Gastrocnemius medialis (tissue), 4 donors: ENCODE measurements around the gene PSD4. TPM values are rescaled to one million over a fixed set of nuclear protein-coding genes. Genes with fewer than 3 reads are reported as not detected.

Experiments
- ATAC-seq, 2 donors: fragments of 150-250 bp; one replicate each; pipeline ENCODE4 v1.9.1; 2016
- DNase-seq, 2 donors: peaks; one replicate each; pipeline ENCODE4 v3.0.0-alpha.2; 2019
- H3K27ac ChIP-seq, 4 donors: fragments of 200-600 bp; sonication (generic); 1 replicate in 1 of 4; 2 replicates in 3 of 4; pipeline ENCODE4 v1.5.1; 2016 to 2018; ENCODE audit warnings: mild to moderate bottlenecking in 2 of 4, moderate library complexity in 1 of 4
- H3K27me3 ChIP-seq, 3 donors: fragments of 200-600 bp; sonication (generic) in 2 of 3; 1 replicate in 1 of 3; 2 replicates in 2 of 3; pipeline versions ENCODE4 v1.5.1 to v1.6.0; 2016 to 2019; ENCODE audit warnings: mild to moderate bottlenecking in 1 of 3, moderate library complexity in 1 of 3
- H3K36me3 ChIP-seq, 2 donors: fragments of 200-600 bp; sonication (generic) in 1 of 2; one replicate each; pipeline ENCODE4 v1.5.1; 2017 to 2018
- H3K4me1 ChIP-seq, 2 donors: fragments of 200-600 bp; sonication (generic) in 1 of 2; one replicate each; pipeline ENCODE4 v1.5.1; 2016 to 2017; ENCODE audit warnings: mild to moderate bottlenecking in 2 of 2
- H3K4me3 ChIP-seq, 4 donors: fragments of 200-600 bp; sonication (generic) in 3 of 4; 1 replicate in 1 of 4; 2 replicates in 3 of 4; pipeline ENCODE4 v1.5.1; 2016 to 2019; ENCODE audit warnings: mild to moderate bottlenecking in 2 of 4
- H3K9me3 ChIP-seq, 3 donors: fragments of 200-600 bp; sonication (generic) in 2 of 3; 1 replicate in 1 of 3; 2 replicates in 2 of 3; pipeline ENCODE4 v1.5.1; 2016 to 2019
- POLR2A ChIP-seq, 2 donors: fragments of 450-650 bp; IDR thresholded peaks; one replicate each; pipeline ENCODE4 v1.6.1; 2017; ENCODE audit warnings: antibody characterized with exemption in 2 of 2, mild to moderate bottlenecking in 2 of 2, moderate library complexity in 2 of 2
- in situ Hi-C, 4 donors: fragments of 200-750 bp; cut with MboI; loops; one replicate each; pipeline versions ENCODE4 v1.15.0 to v1.8.0; 2017; ENCODE audit warnings: low sequenced_read_pairs in 4 of 4
- intact Hi-C: fragments of 100-400 bp; cut with DNase I; formaldehyde crosslinking; loops from one replicate; pipeline ENCODE4 v1.15.1; 2023; ENCODE audit warnings: low total_unique reads
- total RNA-seq, 4 donors: library from RNA; depleted of rRNA; stranded (reverse); fragments of >200 nt; gene quantifications; one replicate each; pipeline versions ENCODE4 v1.1.0 to v1.2.3, GENCODE V29; 2016
- TF ChIP-seq, protein P1 (sequence below), 5 experiments: fragments of 450-650 bp in 3 of 5; fragments of 200-600 bp in 2 of 5; sonication (generic) in 2 of 5; IDR thresholded peaks in 4 of 5; conservative IDR thresholded peaks in 1 of 5; 1 replicate in 4 of 5; 2 replicates in 1 of 5; pipeline ENCODE4 v1.5.1; 2016 to 2019; ENCODE audit warnings: antibody characterized with exemption in 5 of 5, mild to moderate bottlenecking in 3 of 5, moderate library complexity in 3 of 5

PSD4 gene
- total RNA-seq, 4 donors from 2014 or later, result 0.32 to 1.3 (median 1.2) TPM

DNA sequence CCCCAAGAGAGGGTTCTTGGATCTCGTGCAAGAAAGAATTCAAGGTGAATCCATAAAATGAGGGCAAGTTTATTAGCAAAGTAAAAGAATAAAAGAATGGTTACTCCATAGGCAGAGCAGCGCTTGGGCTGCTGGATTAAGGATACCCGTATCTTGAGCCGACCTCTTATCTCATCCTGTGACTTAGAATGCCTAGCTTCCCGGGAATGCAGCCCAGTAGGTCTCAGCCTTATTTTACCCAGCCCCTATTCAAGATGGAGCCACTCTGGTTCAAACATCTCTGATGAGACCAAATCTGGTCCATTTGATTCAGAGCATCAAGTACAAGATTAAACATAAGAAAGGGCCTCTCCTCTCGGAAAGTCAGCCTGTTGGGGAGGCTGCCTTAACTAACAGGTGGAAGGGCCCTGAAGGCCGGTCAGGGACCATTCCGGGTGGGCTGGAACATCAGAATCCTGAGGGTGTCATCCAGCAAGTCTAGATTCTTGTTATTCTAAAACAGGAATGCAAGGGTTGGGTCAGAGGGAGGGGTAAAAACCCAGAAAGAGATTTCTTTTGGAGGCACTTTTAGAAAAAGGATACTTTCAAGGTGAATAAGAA is 5.8 kb downstream of the PSD4 start:
- in situ Hi-C loops (no loop called here), intact Hi-C loops (no loop called here)
- H3K4me1 ChIP-seq, result no peaks in the 10 kb centered on the region

DNA sequence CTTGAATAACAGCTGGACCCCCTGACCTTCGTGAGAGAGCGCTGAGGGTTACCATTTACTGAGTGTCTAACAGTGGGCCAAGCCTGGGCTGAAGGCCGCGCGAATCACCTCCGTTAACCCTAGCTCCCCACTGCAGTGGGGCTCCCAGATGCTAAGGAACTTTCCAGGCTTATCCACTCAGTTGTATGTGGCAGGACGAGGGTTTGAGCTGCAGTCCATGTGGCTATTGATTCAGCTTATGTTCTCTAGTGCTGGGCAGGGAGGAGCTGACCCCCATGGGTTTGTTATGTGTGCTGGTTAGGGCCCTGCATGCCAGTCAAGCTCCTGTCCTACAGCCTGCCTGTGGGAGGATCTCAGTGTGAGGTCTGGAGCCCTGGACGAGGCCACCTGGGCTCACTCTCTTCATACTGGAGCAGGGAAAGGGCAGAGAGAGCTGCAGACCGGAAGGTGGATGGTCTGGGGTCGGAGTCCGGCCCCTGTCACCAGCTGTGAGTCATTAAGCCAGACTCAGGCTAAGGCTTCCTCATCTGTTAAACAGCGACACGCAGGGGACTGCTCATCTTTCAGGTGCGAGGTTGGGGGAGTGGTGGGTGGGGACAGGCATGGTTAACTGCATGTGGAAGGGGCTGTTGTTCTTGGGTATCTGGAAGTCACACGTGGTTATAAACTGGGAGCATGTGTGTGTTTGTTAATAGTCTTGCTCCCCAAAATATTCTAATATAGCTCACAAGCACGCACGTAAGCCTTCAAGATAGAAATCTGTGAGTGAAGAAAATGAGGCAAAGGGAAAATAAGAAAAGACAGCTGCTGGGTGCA is 6.6 kb downstream of the PSD4 start:
- no peak for DNase-seq
- intact Hi-C loops, result no loop called here

More for the DNA sequence above, 5.8 kb downstream of the PSD4 start:
- ATAC-seq (no peak), DNase-seq (no peak)
- Histone ChIP-seq H3K4me3 (no peak overlapping the region), H3K27me3 (no peaks in the 10 kb centered on the region), H3K9me3 (no peaks in the 10 kb centered on the region), H3K36me3 (no peaks in the 10 kb centered on the region), H3K27ac (no peak overlapping the region)
- TF ChIP-seq, protein P1, sequence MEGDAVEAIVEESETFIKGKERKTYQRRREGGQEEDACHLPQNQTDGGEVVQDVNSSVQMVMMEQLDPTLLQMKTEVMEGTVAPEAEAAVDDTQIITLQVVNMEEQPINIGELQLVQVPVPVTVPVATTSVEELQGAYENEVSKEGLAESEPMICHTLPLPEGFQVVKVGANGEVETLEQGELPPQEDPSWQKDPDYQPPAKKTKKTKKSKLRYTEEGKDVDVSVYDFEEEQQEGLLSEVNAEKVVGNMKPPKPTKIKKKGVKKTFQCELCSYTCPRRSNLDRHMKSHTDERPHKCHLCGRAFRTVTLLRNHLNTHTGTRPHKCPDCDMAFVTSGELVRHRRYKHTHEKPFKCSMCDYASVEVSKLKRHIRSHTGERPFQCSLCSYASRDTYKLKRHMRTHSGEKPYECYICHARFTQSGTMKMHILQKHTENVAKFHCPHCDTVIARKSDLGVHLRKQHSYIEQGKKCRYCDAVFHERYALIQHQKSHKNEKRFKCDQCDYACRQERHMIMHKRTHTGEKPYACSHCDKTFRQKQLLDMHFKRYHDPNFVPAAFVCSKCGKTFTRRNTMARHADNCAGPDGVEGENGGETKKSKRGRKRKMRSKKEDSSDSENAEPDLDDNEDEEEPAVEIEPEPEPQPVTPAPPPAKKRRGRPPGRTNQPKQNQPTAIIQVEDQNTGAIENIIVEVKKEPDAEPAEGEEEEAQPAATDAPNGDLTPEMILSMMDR (IDR thresholded peaks at IDR 0.05 in 4 of 5, conservative IDR thresholded peaks at IDR 0.05 in 1 of 5), result no peak
- no peak for TF ChIP-seq POLR2A (IDR thresholded peaks at IDR 0.05)

DNA sequence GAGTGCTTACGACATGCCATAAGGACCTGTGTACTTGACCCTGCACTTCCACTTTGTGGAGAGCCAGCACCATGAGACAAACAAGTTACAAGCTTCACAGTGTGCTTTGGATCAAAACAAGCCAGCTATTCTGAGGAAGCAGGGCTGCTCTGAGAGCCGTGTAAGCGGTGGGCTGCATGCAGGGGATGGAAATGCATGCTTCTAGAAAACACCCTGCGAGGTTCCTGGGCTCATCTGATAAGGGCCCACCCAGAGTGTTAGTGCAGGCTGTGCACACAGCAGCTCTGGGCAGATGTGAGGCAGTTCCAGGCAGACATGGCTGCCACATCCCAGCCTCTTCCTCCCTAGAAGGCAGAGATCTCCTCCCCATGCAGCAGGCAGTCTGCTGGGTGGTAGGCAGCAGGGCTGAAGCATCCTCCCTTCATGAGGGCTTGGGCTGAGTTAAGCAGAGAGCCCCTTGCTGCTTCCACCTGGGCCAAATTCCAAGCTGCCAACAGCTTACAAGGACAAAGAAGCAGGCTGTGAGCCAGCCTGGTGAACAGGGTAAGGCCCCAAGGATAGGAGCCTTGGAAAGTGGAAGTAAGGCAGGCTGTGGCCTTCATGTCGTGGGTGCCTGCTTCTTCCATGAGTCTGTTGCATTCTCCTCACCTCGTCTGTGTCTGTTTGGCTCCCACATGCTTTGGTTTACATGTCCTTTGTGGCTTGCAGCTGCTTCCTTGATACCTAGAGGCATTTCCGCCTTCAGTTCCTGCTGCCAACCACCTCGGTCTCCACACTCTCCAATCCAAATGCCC is 7.7 kb downstream of the PSD4 start:
- Histone ChIP-seq H3K4me3 (no peak overlapping the region), H3K27ac (no peak overlapping the region), H3K9me3 (no peaks in the 10 kb centered on the region), H3K4me1 (no peaks in the 10 kb centered on the region), H3K27me3 (no peaks in the 10 kb centered on the region), H3K36me3 (no peaks in the 10 kb centered on the region)
- ATAC-seq (no peak), DNase-seq (no peak)
- TF ChIP-seq, protein P1 (IDR thresholded peaks at IDR 0.05 in 4 of 5, conservative IDR thresholded peaks at IDR 0.05 in 1 of 5), result no peak
- TF ChIP-seq POLR2A (IDR thresholded peaks at IDR 0.05), result no peak
- intact Hi-C loops, result no loop called here
- in situ Hi-C loops, result no loop called here

More for the DNA sequence above, 6.6 kb downstream of the PSD4 start:
- no peak overlapping the region for H3K27ac ChIP-seq
- no peaks in the 10 kb centered on the region for H3K36me3 ChIP-seq
- no peak overlapping the region for H3K4me3 ChIP-seq
- no peaks in the 10 kb centered on the region for H3K4me1 ChIP-seq
- in situ Hi-C loops, result no loop called here
- TF ChIP-seq, protein P1 (IDR thresholded peaks at IDR 0.05 in 4 of 5, conservative IDR thresholded peaks at IDR 0.05 in 1 of 5), result no peak
- no peak for TF ChIP-seq POLR2A (IDR thresholded peaks at IDR 0.05)
- H3K9me3 ChIP-seq, result no peaks in the 10 kb centered on the region
- no peak for ATAC-seq
- H3K27me3 ChIP-seq, result no peaks in the 10 kb centered on the region

DNA sequence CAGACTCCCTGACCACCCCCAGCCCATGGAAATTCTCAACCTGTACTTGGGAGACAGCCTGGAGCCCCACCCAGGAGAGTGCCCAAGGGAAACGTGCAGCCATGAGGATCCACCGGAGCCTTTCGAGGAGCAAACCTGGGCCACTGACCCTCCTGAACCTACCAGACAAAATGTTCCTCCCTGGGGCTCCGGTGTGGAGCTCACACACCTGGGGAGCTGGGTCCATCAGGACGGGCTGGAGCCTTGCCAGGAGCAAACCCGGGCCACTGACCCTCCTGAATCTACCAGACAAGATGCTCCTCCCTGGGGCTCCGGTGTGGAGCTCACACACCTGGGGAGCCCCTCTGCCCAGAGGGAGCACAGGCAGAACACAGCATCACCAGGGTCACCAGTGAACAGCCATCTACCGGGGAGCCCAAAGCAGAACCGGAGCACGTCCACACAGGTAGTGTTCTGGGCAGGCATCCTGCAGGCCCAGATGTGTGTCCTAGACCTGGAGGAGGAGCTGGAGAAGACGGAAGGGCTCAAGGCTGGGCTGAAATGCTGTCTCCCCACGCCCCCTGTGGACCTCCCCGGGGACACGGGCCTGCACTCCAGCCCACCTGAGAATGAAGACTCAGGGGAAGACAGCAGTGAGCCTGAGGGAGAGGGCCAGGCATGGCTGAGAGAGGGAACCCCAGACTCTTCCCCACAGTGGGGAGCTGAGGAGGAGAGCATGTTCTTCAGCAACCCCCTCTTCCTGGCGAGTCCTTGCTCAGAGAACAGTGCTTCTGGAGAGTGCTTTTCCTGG is 8.9 kb downstream of the PSD4 start:
- no peaks in the 10 kb centered on the region for H3K9me3 ChIP-seq
- in situ Hi-C loops (no loop called here), intact Hi-C loops (no loop called here)
- no peaks in the 10 kb centered on the region for H3K4me1 ChIP-seq
- H3K4me3 ChIP-seq, result no peak overlapping the region
- ATAC-seq (no peak), DNase-seq (no peak)
- H3K36me3 ChIP-seq, result no peaks in the 10 kb centered on the region
- no peaks in the 10 kb centered on the region for H3K27me3 ChIP-seq
- H3K27ac ChIP-seq, result no peak overlapping the region
- TF ChIP-seq, protein P1 (IDR thresholded peaks at IDR 0.05 in 4 of 5, conservative IDR thresholded peaks at IDR 0.05 in 1 of 5), result no peak
- no peak for TF ChIP-seq POLR2A (IDR thresholded peaks at IDR 0.05)
